HFFc6 (cell line): Measurements from ENCODE around the gene PCARE. TPM values are rescaled to one million over a fixed set of nuclear protein-coding genes. Genes with fewer than 3 reads are reported as not detected.

ENCODE experiments used
- DNase-seq: peaks from one replicate; pipeline ENCODE4 v3.0.0-alpha.2; 2018
- H3K27ac Mint-ChIP-seq: 2 replicates; pipeline ENCODE4 v1.8.0; 2020; ENCODE audit warnings: mild to moderate bottlenecking, mixed read lengths
- H3K27me3 Mint-ChIP-seq: 2 replicates; pipeline ENCODE4 v1.8.0; 2021; ENCODE audit warnings: mild to moderate bottlenecking, moderate library complexity, mixed read lengths; ENCODE audit not compliant: insufficient read depth
- H3K36me3 Mint-ChIP-seq: 2 replicates; pipeline ENCODE4 v1.8.0; 2021; ENCODE audit warnings: low read depth, mixed read lengths
- H3K4me1 Mint-ChIP-seq: 2 replicates; pipeline ENCODE4 v1.8.0; 2020; ENCODE audit warnings: low read depth, mixed read lengths
- H3K4me3 Mint-ChIP-seq: 2 replicates; pipeline ENCODE4 v1.8.0; 2020; ENCODE audit warnings: mild to moderate bottlenecking, moderate library complexity, mixed read lengths
- H3K9me3 Mint-ChIP-seq: 2 replicates; pipeline ENCODE4 v1.8.0; 2020; ENCODE audit warnings: mild to moderate bottlenecking, mixed read lengths
- CTCF ChIP-seq: fragments of 200-600 bp; sonication (generic); IDR thresholded peaks from 2 replicates; pipeline ENCODE4 v1.5.0; 2021; ENCODE audit warnings: antibody characterized with exemption, mild to moderate bottlenecking
- total RNA-seq, 6 experiments: library from RNA; stranded (reverse); fragmentation: NEBNext Ultra II Directional; extraction: Animal tissue kit (Norgen Biotek cat#: 25700); gene quantifications; 2 replicates in 1 of 6; 3 replicates in 5 of 6; pipeline ENCODE4 v1.2.3, GENCODE V29; 2021

The PCARE gene
- total RNA-seq, 6 experiments from 2014 or later: not detected

GRCh38 chr2:29068513-29068912 lies 5.8 kb downstream of the PCARE start:
- no peak for DNase-seq
- H3K27ac Mint-ChIP-seq: no peak overlapping the region
- no peaks in the 10 kb centered on the region for H3K9me3 Mint-ChIP-seq
- H3K27me3 Mint-ChIP-seq: peaks cover 8% of the 10 kb centered on the region
- no peak overlapping the region for H3K4me3 Mint-ChIP-seq
- no peak for TF ChIP-seq CTCF
- peaks cover 12% of the 10 kb centered on the region for H3K4me1 Mint-ChIP-seq
- no peaks in the 10 kb centered on the region for H3K36me3 Mint-ChIP-seq

- H3K27ac Mint-ChIP-seq: no peak overlapping the region
- peaks cover 17% of the 10 kb centered on the region for H3K4me1 Mint-ChIP-seq
- no peaks in the 10 kb centered on the region for H3K9me3 Mint-ChIP-seq
- no peak for DNase-seq
- no peaks in the 10 kb centered on the region for H3K36me3 Mint-ChIP-seq
- peaks cover 4% of the 10 kb centered on the region; the same call in 1 of the 2 replicates for H3K27me3 Mint-ChIP-seq
- no peak overlapping the region for H3K4me3 Mint-ChIP-seq
- TF ChIP-seq CTCF: no peak
These were observed 7.2 kb downstream of the PCARE start for GRCh38 chr2:29066997-29067605.

GRCh38 chr2:29066271-29066860 lies 8.0 kb downstream of the PCARE start:
- H3K27me3 Mint-ChIP-seq: peaks cover 8% of the 10 kb centered on the region; the same call in 1 of the 2 replicates
- no peak overlapping the region for H3K27ac Mint-ChIP-seq
- H3K4me3 Mint-ChIP-seq: no peak overlapping the region

GRCh38 chr2:29065068-29065811 lies 9.1 kb downstream of the PCARE start:
- Mint-ChIP-seq H3K27me3 (peaks cover 15% of the 10 kb centered on the region; the same call in 1 of the 2 replicates), H3K4me1 (peaks cover 17% of the 10 kb centered on the region), H3K4me3 (no peak overlapping the region), H3K36me3 (no peaks in the 10 kb centered on the region), H3K9me3 (no peaks in the 10 kb centered on the region), H3K27ac (no peak overlapping the region)
- DNase-seq: no peak
- TF ChIP-seq CTCF: no peak

More at GRCh38 chr2:29066271-29066860, 8.0 kb downstream of the PCARE start:
- no peaks in the 10 kb centered on the region for H3K9me3 Mint-ChIP-seq
- H3K4me1 Mint-ChIP-seq: peaks cover 17% of the 10 kb centered on the region
- TF ChIP-seq CTCF: no peak
- H3K36me3 Mint-ChIP-seq: no peaks in the 10 kb centered on the region
- DNase-seq: no peak

GRCh38 chr2:29064746-29065067 lies 9.6 kb downstream of the PCARE start:
- no peak for DNase-seq
- Mint-ChIP-seq H3K4me3 (no peak overlapping the region), H3K36me3 (no peaks in the 10 kb centered on the region), H3K9me3 (no peaks in the 10 kb centered on the region), H3K4me1 (peaks cover 17% of the 10 kb centered on the region), H3K27ac (no peak overlapping the region), H3K27me3 (peaks cover 19% of the 10 kb centered on the region; the same call in 1 of the 2 replicates)
- TF ChIP-seq CTCF: no peak
